SH-SY5Y (cell line): ENCODE measurements around the gene ATAD1.

Experiments used
- GATA2 ChIP-seq: IDR thresholded peaks from 2 replicates; pipeline ENCODE4 v1.6.1; 2011; ENCODE audit warnings: mild to moderate bottlenecking, low read depth, low read length
- GATA3 ChIP-seq: IDR thresholded peaks from 2 replicates; pipeline ENCODE4 v1.6.1; 2011; ENCODE audit warnings: low read depth, mild to moderate bottlenecking, low read length, moderate library complexity

DNA sequence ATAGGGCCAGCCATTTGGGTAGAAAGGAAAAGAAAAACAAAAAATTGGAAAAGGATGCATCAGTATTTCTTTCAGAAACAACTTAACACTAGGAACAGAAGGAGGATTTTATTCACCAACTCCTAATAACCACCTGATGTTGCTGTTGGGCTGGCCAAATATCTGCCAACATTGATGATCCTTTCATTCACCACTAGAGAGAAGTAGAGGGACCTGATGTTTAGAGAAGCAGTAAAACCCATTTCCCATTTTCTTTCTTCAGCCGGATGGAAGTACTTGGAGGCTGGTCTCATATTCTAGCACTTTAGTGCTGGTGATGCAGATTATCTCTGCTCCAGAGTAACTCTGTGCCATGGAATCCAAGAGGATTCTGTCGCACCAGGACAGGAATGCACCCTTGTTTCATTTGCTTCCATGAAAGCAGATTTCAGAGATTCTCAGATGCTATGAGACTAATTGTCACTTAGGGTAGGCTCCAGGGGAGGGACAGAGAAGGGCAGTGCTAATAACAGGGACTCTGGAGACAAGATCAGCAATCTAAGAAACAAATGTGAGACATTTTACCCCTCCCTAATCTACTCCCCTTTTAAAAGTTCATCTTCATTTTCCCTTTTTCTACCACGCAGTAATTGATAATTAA lies 42.2 kb upstream of the ATAD1 start:
- no peak for TF ChIP-seq GATA3
- TF ChIP-seq GATA2: 0 out of 2 replicates have a peak, but pooled peaks have one; percentile 5
